GM10847 (cell line): ENCODE data around the gene BLM.

Experiments used
- POLR2A ChIP-seq: IDR thresholded peaks from 2 replicates; pipeline ENCODE4 v1.6.1; 2011; ENCODE audit not compliant: insufficient read length; ENCODE audit errors: extremely low read depth

Gene BLM

GRCh38 chr15:90807074-90807785, 90.1 kb downstream of the BLM start:
- no peak for TF ChIP-seq POLR2A

GRCh38 chr15:90807786-90808086, 90.6 kb downstream of the BLM start:
- no peak for TF ChIP-seq POLR2A

GRCh38 chr15:90808517-90809235, 91.5 kb downstream of the BLM start:
- no peak for TF ChIP-seq POLR2A

GRCh38 chr15:90809536-90809935, 92.4 kb downstream of the BLM start:
- no peak for TF ChIP-seq POLR2A

GRCh38 chr15:90810354-90810753, 93.2 kb downstream of the BLM start:
- no peak for TF ChIP-seq POLR2A

- no peak for TF ChIP-seq POLR2A
Observed at GRCh38 chr15:90812171-90812957, 95.2 kb downstream of the BLM start.

GRCh38 chr15:90812958-90813265, 95.8 kb downstream of the BLM start:
- no peak for TF ChIP-seq POLR2A

GRCh38 chr15:90813796-90814190, 96.6 kb downstream of the BLM start:
- TF ChIP-seq POLR2A: no peak

- TF ChIP-seq POLR2A: no peak
Observed at GRCh38 chr15:90814191-90814821, 97.2 kb downstream of the BLM start.

- no peak for TF ChIP-seq POLR2A
Observed at GRCh38 chr15:90816401-90817116, 99.4 kb downstream of the BLM start.

- TF ChIP-seq POLR2A: no peak
Observed at GRCh38 chr15:90817117-90818057, 100.2 kb downstream of the BLM start.

GRCh38 chr15:90818251-90819210, 101.4 kb downstream of the BLM start:
- TF ChIP-seq POLR2A: no peak

- no peak for TF ChIP-seq POLR2A
Observed at GRCh38 chr15:90819390-90819789, 102.2 kb downstream of the BLM start.
